NCI-H345 treated with DMSO at 0.1 percent for 48 hours (cell line): ENCODE measurements around the gene MTA1.

Experiments
- DNase-seq: peaks from one replicate; lab custom pipeline; 2025; ENCODE audit not compliant: unreplicated experiment; lab: John Stamatoyannopoulos, UW

MTA1 gene

GRCh38 chr14:105419195-105420091 lies at the start of gene MTA1:
Gene MTA1, plus strand, starts transcription at chr14:105419827. Its CDS starts 209 bp downstream, at chr14:105420036.
- DNase-seq: no peak

- DNase-seq: no peak
Measured at GRCh38 chr14:105374389-105374788, 45.2 kb upstream of the MTA1 start.

- DNase-seq: no peak
Measured at GRCh38 chr14:105375635-105376057, 44.0 kb upstream of the MTA1 start.

DNA sequence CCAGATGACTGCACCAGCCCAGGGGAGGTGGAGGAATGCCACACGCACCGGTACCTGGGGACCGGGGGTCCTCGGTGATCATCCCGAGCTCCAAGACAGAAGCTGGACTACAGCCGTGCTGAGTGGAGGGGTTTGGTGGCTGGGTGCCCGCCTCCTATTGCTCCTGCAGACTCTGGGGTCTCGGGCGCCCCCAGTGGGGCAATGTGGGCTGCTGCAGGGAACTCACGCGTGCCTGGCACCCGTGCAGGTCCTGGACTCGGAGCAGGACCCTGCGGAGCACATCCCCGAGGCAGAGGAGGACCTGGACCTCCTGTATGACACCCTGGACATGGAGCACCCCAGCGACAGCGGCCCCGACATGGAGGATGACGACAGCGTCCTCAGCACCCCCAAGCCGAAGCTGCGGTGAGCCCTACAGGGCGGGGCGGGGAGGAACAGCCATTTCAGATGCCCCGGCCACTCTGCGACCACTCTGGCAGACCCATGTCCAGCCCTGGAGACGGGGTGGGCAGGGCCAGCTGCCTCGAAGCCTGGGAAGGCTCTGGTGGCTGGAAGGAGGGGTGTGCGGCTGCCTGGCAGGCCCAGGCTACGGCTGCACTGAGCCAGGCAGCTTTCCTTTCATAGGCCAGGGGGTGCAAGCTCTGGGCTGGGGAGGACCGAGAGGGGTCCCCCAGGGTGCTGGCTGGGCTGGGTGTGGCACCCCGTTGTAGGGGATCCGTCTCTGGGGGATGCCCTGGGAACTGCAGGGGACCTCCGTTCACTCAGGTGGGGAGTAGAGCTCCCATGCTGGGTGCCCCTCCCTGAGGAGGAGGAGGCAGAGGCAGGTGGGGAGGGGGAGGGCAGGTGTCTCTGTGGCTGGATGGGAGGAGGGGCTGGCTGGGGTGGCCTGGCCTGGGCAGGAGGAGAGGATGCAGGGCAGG lies 42.8 kb upstream of the MTA1 start:
- no peak for DNase-seq

GRCh38 chr14:105377555-105378182 lies 42.0 kb upstream of the MTA1 start:
- DNase-seq: no peak

GRCh38 chr14:105378199-105378598 lies 41.4 kb upstream of the MTA1 start:
- DNase-seq: no peak

GRCh38 chr14:105378873-105379685 lies 40.5 kb upstream of the MTA1 start:
- DNase-seq: no peak

GRCh38 chr14:105379946-105380345 lies 39.7 kb upstream of the MTA1 start:
- DNase-seq: no peak

DNA sequence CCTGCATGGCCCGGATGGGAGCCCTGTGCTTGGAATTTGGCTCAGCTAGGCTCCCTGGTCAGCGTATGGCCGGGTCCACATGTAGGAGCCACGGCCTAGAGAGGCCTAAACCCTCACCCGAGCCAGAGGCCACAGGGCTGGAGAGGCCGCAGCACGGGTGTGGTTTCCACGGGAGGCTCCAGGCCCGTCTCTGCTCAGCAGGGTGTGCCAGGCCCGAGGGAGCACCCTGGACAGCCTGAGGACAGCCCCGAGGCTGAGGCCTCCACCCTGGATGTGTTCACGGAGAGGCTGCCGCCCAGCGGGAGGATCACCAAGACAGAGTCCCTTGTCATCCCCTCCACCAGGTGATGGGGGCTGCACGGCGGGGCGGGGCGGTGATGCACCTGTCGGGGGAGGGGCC lies 38.9 kb upstream of the MTA1 start:
- no peak for DNase-seq

DNA sequence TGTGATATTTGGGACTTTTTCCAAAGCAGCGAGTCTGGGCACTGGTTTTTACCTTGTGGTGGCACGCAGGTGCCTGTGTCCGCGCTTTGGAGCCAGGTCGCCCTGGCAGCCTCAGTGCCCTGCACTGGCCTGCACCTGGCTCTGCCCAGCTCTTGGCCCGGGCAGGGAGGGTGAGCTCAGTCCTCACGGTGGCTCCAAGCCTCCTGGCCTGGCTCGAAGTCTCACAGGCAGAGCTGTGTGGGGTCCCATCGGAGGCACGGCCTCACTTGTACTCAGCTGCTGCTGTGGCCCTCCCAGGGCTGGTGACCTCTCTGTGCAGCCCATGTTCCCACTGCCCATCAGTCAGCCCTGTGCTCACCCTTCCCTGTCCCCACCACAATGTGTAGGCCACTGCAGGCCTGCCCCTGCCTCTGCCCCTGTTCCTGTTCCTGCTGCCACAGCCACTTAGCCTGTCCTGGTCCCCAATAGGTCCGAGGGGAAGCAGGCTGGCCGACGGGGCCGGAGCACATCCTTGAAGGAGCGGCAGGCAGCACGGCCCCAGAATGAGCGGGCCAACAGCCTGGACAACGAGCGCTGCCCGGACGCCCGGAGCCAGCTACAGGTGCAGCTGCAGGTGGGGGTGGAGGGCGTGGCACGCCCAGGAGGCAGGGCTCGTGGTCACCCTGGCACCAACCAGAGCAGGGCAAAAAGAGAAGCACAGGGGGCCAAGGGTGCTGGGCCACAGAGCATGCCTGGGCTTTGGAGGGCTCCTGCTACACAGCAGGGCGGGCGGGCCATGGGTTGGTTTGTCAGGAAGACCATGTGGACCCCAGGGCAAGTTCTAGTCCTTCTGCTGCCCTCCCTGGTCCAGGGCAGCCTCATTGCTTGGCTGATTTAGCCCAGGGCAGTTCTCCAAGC lies 37.9 kb upstream of the MTA1 start:
- no peak for DNase-seq

GRCh38 chr14:105382343-105383082 lies 37.1 kb upstream of the MTA1 start:
- no peak for DNase-seq

DNA sequence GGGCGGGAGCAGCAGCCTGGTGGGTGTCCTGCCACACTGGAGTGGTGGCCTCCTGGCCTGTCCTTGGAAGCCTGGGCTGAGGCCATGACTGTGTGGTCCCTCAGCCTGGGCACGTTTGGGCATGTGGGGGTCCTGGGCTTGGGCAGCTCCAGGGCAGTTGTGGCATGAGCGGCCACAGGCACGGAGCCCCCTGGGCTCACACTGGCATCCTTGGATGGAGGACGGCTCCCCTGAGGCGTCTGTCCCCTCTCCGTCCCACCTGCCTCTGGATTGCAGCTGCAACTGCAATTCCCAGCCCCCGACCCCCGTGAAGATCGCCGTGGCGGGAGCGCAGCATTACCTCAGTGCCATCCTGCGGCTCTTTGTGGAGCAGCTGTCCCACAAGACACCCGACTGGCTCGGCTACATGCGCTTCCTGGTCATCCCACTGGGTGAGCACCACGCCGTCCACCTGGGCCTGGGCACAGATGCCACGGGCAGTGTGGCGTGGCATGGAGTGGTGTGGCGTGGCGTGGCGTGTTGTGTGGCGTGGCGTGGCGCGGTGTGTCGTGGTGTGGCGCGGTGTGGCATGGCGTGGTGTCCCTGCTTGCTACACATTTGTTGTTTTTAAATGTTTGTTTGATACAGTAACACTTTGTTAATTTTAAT lies 36.4 kb upstream of the MTA1 start:
- no peak for DNase-seq

- DNase-seq: no peak
Measured at GRCh38 chr14:105384041-105384557, 35.5 kb upstream of the MTA1 start.

DNA sequence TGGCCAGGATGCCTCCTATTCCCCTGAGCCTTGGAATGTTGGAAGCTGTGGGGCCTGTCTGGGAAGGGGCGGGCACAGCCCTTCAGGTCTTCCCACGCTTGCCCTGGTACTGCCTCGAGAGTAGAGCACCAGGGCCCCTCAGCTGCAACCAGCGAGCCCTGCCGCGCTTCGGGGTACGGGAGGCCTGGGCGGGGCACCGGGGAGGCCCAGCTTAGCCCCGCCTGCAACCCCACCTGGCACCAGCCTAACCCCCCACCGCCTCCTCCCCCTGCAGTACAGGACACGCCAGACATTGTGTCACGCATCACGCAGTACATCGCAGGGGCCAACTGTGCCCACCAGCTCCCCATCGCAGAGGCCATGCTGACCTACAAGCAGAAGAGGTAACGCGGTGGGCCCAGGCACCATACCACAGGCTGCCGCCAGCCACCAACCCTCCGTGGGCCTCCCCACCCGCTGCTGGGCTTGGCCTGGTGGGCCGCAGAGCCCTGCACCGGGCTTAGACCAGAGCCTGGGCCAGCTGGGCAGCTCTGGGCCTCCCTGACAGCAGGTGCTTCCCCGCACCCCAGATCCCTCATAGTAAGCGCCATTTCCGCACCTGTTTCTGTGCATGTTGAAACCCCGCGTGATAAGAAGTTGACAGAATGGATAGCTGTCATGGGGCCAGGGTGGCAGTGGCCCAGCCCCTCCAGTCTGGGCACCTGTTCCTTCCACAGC lies 34.9 kb upstream of the MTA1 start:
- DNase-seq: no peak

DNA sequence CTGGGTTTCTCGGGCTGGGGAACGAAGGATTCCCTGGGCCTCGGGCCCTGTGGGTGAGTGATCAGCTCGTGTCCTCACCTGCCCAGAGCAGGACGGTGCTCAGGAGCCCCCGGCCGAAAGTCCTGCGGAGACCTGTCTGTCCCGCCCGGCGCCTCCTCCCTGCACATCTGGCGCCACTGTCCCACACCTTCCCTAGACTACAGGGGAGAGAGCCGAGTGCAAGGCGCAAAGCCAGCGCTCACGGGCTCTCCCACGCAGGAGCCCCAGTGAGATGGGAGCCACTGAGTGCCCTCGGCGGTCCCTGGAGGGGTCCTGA lies 34.3 kb upstream of the MTA1 start:
- DNase-seq: no peak

- DNase-seq: no peak
Measured at GRCh38 chr14:105385698-105386365, 33.8 kb upstream of the MTA1 start.
